PC-3 (cell line): Measurements from ENCODE around the gene SMYD3. TPM values are rescaled to one million over a fixed set of nuclear protein-coding genes. Genes with fewer than 3 reads are reported as not detected.

Source experiments
- ATAC-seq: fragments of 200-7000 bp; cut with Tn5 transposase; 2 replicates; pipeline ENCODE4 v1.9.1; 2020; ENCODE audit warnings: mild to moderate bottlenecking, moderate library complexity
- BruUV-seq: library from RNA; stranded (reverse); fragments of 400-500 nt; replicated peaks from 2 replicates; lab custom pipeline; 2021; lab: Mats Ljungman, UMichigan
- CTCF ChIA-PET: fragments of 300-600 bp; sonication (Branson Sonifier 250); formaldehyde crosslinking; loops from one replicate; lab custom pipeline; 2022; ENCODE audit warnings: antibody characterized with exemption; lab: Charles Lee
- POLR2A ChIA-PET: fragments of 300-600 bp; sonication (Branson Sonifier 250); formaldehyde crosslinking; loops from one replicate; lab custom pipeline; 2022; ENCODE audit warnings: antibody characterized with exemption; ENCODE audit not compliant: unreplicated experiment; lab: Charles Lee
- DNase-seq: peaks from one replicate; pipeline ENCODE4 v3.0.0-alpha.2; 2015
- H2AFZ ChIP-seq: fragments of 300-600 bp; sonication (generic); 2 replicates; pipeline ENCODE4 v1.6.0; 2016; ENCODE audit warnings: antibody characterized with exemption, low read length
- H3F3A ChIP-seq: fragments of 300-600 bp; sonication (generic); one replicate; pipeline ENCODE4 v1.6.0; 2017; ENCODE audit warnings: antibody characterized with exemption, low read length, control low read depth, mild to moderate bottlenecking; ENCODE audit not compliant: unreplicated experiment
- H3K27ac ChIP-seq: fragments of 300-600 bp; sonication (generic); 2 replicates; pipeline ENCODE4 v1.5.1; 2016; ENCODE audit warnings: mild to moderate bottlenecking, low read length
- H3K27me3 ChIP-seq: fragments of 300-600 bp; sonication (generic); 2 replicates; pipeline ENCODE4 v1.6.1; 2016; ENCODE audit warnings: low read length, mixed read lengths
- H3K36me3 ChIP-seq: fragments of 300-600 bp; sonication (generic); 2 replicates; pipeline ENCODE4 v1.6.1; 2016; ENCODE audit warnings: low read depth, mixed run types, low read length, mixed read lengths
- H3K4me1 ChIP-seq: fragments of 300-600 bp; sonication (generic); 2 replicates; pipeline ENCODE4 v1.5.1; 2016; ENCODE audit warnings: low read length; ENCODE audit not compliant: insufficient read depth
- H3K4me2 ChIP-seq: fragments of 300-600 bp; sonication (generic); 2 replicates; pipeline ENCODE4 v1.6.0; 2016; ENCODE audit warnings: low read length
- H3K4me3 ChIP-seq: fragments of 300-600 bp; sonication (generic); 2 replicates; pipeline ENCODE4 v1.5.1; 2016; ENCODE audit warnings: mild to moderate bottlenecking, low read length, mixed read lengths
- H3K79me2 ChIP-seq: fragments of 300-600 bp; sonication (generic); 2 replicates; pipeline ENCODE4 v1.6.1; 2017; ENCODE audit warnings: low read length, mixed read lengths
- H3K9ac ChIP-seq: fragments of 300-600 bp; sonication (generic); 2 replicates; pipeline ENCODE4 v1.6.0; 2016; ENCODE audit warnings: mild to moderate bottlenecking, low read length
- H3K9me2 ChIP-seq: fragments of 300-600 bp; sonication (generic); replicated peaks from 2 replicates; pipeline ENCODE4 v1.6.1; 2016; ENCODE audit warnings: mixed run types, low read length, mixed read lengths
- H3K9me3 ChIP-seq: fragments of 300-600 bp; sonication (generic); 2 replicates; pipeline ENCODE4 v1.6.1; 2016; ENCODE audit warnings: low read length, mixed read lengths
- H4K20me1 ChIP-seq: fragments of 300-600 bp; sonication (generic); 2 replicates; pipeline ENCODE4 v1.6.1; 2016; ENCODE audit warnings: low read length, mixed read lengths
- CTCF ChIP-seq: fragments of 300-600 bp; sonication (generic); conservative IDR thresholded peaks from 2 replicates; pipeline ENCODE4 v1.5.1; 2017; ENCODE audit warnings: antibody characterized with exemption, low read depth, mild to moderate bottlenecking, low read length
- EZH2 ChIP-seq: fragments of 300-600 bp; sonication (generic); IDR thresholded peaks from one replicate; pipeline ENCODE4 v1.6.1; 2017; ENCODE audit warnings: antibody characterized with exemption, mild to moderate bottlenecking, low read length; ENCODE audit not compliant: unreplicated experiment
- EZH2phosphoT487 ChIP-seq: fragments of 300-600 bp; sonication (generic); IDR thresholded peaks from 2 replicates; pipeline ENCODE4 v1.6.1; 2018; ENCODE audit warnings: mild to moderate bottlenecking, antibody characterized with exemption, low read length, borderline replicate concordance
- intact Hi-C: fragments of 100-400 bp; cut with micrococcal nuclease; formaldehyde crosslinking; loops from 2 replicates; pipeline ENCODE4 v1.9.0; 2023
- total RNA-seq: library from RNA; depleted of rRNA; stranded (reverse); fragments of >200 nt; gene quantifications from 2 replicates; pipeline ENCODE4 v1.2.3, GENCODE V29; 2014

Gene SMYD3
- total RNA-seq, 1 experiment from 2014 or later, result 33.0 TPM

- peaks cover 33% of the 10 kb centered on the region for H3K4me1 ChIP-seq
- H3F3A ChIP-seq, result no peaks in the 10 kb centered on the region
- no peak overlapping the region for H3K4me3 ChIP-seq
- no peak for ATAC-seq
- DNase-seq, result peak; percentile 39
- H3K79me2 ChIP-seq, result no peaks in the 10 kb centered on the region
- CTCF ChIA-PET, result no interaction called here
- POLR2A ChIA-PET, result interaction anchor here (0.6 kb wide), 3 partner anchors 11 to 24 kb away, joined by 3 to 4 read pairs (median 3); no protein-coding TSS in a partner anchor
- no peak overlapping the region for H2AFZ ChIP-seq
- H3K4me2 ChIP-seq, result no peak overlapping the region
- no peak overlapping the region for H3K27ac ChIP-seq
- H3K9me3 ChIP-seq, result no peaks in the 10 kb centered on the region
- no TSS peak for BruUV-seq
- no peak for TF ChIP-seq CTCF
- no peak for TF ChIP-seq EZH2phosphoT487
- TF ChIP-seq EZH2, result no peak
- no peaks in the 10 kb centered on the region for H3K9me2 ChIP-seq
- intact Hi-C loops, result no loop called here
- no peaks in the 10 kb centered on the region for H4K20me1 ChIP-seq
- no peak overlapping the region for H3K9ac ChIP-seq
- no peaks in the 10 kb centered on the region for H3K27me3 ChIP-seq
- H3K36me3 ChIP-seq, result no peaks in the 10 kb centered on the region
Measured at GRCh38 chr1:246153796-246154212, 353.3 kb downstream of the SMYD3 start.

GRCh38 chr1:246152986-246153431 is 354.1 kb downstream of the SMYD3 start:
- Histone ChIP-seq H3K9me2 (no peaks in the 10 kb centered on the region), H3K4me1 (peaks cover 33% of the 10 kb centered on the region), H3K4me3 (no peak overlapping the region), H3K4me2 (no peak overlapping the region), H3K27ac (no peak overlapping the region), H3F3A (no peaks in the 10 kb centered on the region), H3K9ac (no peak overlapping the region), H3K9me3 (no peaks in the 10 kb centered on the region), H3K36me3 (0 out of 2 replicates have a peak, but pooled peaks cover 3% of the 10 kb centered on the region), H3K79me2 (no peaks in the 10 kb centered on the region), H4K20me1 (no peaks in the 10 kb centered on the region), H2AFZ (no peak overlapping the region), H3K27me3 (no peaks in the 10 kb centered on the region)
- no peak for ATAC-seq
- ChIA-PET POLR2A (interaction anchor here (0.6 kb wide), 1 partner anchor 23 kb away, joined by 4 read pairs; no protein-coding TSS in a partner anchor), CTCF (no interaction called here)
- intact Hi-C loops, result no loop called here
- DNase-seq, result no peak
- BruUV-seq, result no TSS peak
- TF ChIP-seq EZH2 (no peak), CTCF (no peak), EZH2phosphoT487 (no peak)

GRCh38 chr1:246151796-246152434 is 355.2 kb downstream of the SMYD3 start:
- BruUV-seq, result no TSS peak
- no peak for DNase-seq
- intact Hi-C loops, result no loop called here
- no peaks in the 10 kb centered on the region for H3K9me2 ChIP-seq
- ChIA-PET POLR2A (no interaction called here), CTCF (no interaction called here)
- H3K4me2 ChIP-seq, result no peak overlapping the region
- H3F3A ChIP-seq, result no peaks in the 10 kb centered on the region
- H3K4me3 ChIP-seq, result no peak overlapping the region
- no peak overlapping the region for H3K27ac ChIP-seq
- H3K36me3 ChIP-seq, result 0 out of 2 replicates have a peak, but pooled peaks cover 3% of the 10 kb centered on the region
- no peaks in the 10 kb centered on the region for H3K9me3 ChIP-seq
- no peak for ATAC-seq
- H3K9ac ChIP-seq, result no peak overlapping the region
- no peak for TF ChIP-seq CTCF
- no peak for TF ChIP-seq EZH2
- TF ChIP-seq EZH2phosphoT487, result no peak
- no peaks in the 10 kb centered on the region for H3K27me3 ChIP-seq
- H2AFZ ChIP-seq, result no peak overlapping the region
- no peaks in the 10 kb centered on the region for H4K20me1 ChIP-seq
- peaks cover 23% of the 10 kb centered on the region for H3K4me1 ChIP-seq
- no peaks in the 10 kb centered on the region for H3K79me2 ChIP-seq
